Measurements from ENCODE around the gene CAMSAP3. TPM values are rescaled to one million over a fixed set of nuclear protein-coding genes. Genes with fewer than 3 reads are reported as not detected.

The CAMSAP3 gene
- total RNA-seq, 1 donor = not detected

- TF ChIP-seq, protein P1, sequence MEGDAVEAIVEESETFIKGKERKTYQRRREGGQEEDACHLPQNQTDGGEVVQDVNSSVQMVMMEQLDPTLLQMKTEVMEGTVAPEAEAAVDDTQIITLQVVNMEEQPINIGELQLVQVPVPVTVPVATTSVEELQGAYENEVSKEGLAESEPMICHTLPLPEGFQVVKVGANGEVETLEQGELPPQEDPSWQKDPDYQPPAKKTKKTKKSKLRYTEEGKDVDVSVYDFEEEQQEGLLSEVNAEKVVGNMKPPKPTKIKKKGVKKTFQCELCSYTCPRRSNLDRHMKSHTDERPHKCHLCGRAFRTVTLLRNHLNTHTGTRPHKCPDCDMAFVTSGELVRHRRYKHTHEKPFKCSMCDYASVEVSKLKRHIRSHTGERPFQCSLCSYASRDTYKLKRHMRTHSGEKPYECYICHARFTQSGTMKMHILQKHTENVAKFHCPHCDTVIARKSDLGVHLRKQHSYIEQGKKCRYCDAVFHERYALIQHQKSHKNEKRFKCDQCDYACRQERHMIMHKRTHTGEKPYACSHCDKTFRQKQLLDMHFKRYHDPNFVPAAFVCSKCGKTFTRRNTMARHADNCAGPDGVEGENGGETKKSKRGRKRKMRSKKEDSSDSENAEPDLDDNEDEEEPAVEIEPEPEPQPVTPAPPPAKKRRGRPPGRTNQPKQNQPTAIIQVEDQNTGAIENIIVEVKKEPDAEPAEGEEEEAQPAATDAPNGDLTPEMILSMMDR (IDR thresholded peaks at IDR 0.05; ENCODE audit: insufficient read depth, low read length) = no peak
- no peak overlapping the region for H3K4me3 ChIP-seq (ENCODE audit: low read depth, low read length)
- DNase-seq (ENCODE audit: low read depth) = no peak
Observed at GRCh38 chr19:7611541-7612279, 16.0 kb downstream of the CAMSAP3 start.

DNA sequence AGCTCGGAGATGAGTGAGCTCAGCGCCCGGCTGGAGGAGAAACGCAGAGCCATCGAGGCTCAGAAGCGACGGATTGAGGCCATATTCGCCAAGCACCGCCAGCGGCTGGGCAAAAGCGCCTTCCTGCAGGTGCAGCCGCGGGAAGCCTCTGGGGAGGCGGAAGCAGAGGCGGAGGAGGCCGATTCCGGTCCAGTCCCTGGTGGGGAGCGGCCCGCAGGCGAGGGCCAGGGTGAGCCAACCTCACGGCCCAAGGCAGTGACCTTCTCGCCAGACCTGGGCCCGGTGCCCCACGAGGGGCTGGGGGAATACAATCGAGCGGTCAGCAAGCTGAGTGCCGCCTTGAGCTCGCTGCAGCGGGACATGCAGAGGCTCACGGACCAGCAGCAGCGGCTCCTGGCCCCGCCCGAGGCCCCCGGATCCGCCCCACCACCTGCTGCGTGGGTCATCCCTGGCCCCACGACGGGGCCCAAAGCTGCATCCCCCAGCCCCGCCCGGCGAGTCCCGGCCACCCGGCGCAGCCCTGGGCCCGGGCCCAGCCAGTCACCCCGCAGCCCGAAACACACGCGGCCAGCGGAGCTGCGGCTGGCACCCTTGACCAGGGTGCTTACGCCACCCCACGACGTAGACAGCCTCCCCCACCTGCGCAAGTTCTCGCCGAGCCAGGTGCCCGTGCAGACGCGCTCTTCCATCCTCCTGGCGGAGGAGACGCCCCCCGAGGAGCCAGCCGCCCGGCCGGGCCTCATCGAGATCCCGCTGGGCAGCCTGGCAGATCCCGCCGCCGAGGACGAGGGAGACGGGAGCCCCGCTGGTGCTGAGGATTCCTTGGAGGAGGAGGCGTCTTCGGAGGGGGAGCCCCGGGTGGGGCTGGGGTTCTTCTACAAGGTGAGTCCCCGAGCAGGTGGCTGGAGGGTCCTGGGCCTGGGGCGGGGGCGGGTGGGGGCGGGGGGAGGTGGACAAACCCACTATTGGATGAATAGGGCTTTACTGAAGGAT is 16.9 kb downstream of the CAMSAP3 start:
- H3K4me3 ChIP-seq (ENCODE audit: low read depth, low read length) = no peak overlapping the region
- no peak for DNase-seq (ENCODE audit: low read depth)
- TF ChIP-seq, protein P1 (IDR thresholded peaks at IDR 0.05; ENCODE audit: insufficient read depth, low read length) = no peak

- no peak for DNase-seq (ENCODE audit: low read depth)
- TF ChIP-seq, protein P1 (IDR thresholded peaks at IDR 0.05; ENCODE audit: insufficient read depth, low read length) = no peak
- no peak overlapping the region for H3K4me3 ChIP-seq (ENCODE audit: low read depth, low read length)
Observed at GRCh38 chr19:7614859-7615741, 19.4 kb downstream of the CAMSAP3 start.

DNA sequence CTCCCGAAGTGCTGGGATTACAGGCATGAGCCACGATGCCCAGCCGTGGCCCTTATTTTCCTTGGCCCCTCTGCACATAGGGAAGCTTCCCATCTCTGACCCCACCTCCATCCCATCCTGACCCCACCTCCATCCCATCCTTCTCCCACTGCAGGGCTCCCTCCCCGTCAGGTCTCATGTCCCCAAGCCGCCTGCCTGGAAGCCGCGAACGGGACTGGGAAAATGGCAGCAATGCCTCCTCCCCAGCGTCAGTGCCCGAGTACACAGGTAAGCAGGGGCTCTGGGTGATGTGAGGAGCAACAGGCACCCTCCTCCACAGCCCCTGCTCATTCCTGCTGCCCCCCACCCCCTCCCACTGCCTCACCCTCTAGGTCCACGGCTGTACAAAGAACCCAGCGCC is 21.5 kb downstream of the CAMSAP3 start:
- TF ChIP-seq, protein P1 (IDR thresholded peaks at IDR 0.05; ENCODE audit: insufficient read depth, low read length) = no peak
- no peak overlapping the region for H3K4me3 ChIP-seq (ENCODE audit: low read depth, low read length)
- no peak for DNase-seq (ENCODE audit: low read depth)

GRCh38 chr19:7617735-7618134 is 22.1 kb downstream of the CAMSAP3 start:
- DNase-seq (ENCODE audit: low read depth) = no peak
- no peak overlapping the region for H3K4me3 ChIP-seq (ENCODE audit: low read depth, low read length)
- TF ChIP-seq, protein P1 (IDR thresholded peaks at IDR 0.05; ENCODE audit: insufficient read depth, low read length) = no peak

GRCh38 chr19:7618348-7618747 is 22.7 kb downstream of the CAMSAP3 start:
- DNase-seq (ENCODE audit: low read depth) = peak; percentile 8
- H3K4me3 ChIP-seq (ENCODE audit: low read depth, low read length) = no peak overlapping the region
- TF ChIP-seq, protein P1 (IDR thresholded peaks at IDR 0.05; ENCODE audit: insufficient read depth, low read length) = no peak

Measured in fibroblast of the aortic adventitia (primary cell).